Motor neuron (in vitro differentiated cells): ENCODE measurements around the gene PDXP. TPM values are rescaled to one million over a fixed set of nuclear protein-coding genes. Genes with fewer than 3 reads are reported as not detected.
"Not testable (repeated sequence)": the region's sequence is repeated elsewhere in the genome, so short reads cannot be mapped to it uniquely, and the experiment has no call there.

Experiments used
- ATAC-seq, 8 experiments: fragments of 200-7000 bp; cut with Tn5 transposase; replicated peaks in 6 of 8; 2 replicates each; pipeline ENCODE4 v1.8.0; 2021; ENCODE audit warnings: mild to moderate bottlenecking in 8 of 8, moderate library complexity in 8 of 8
- H3K27ac ChIP-seq, 2 donors: fragments of 250-450 bp; sonication (Bioruptor Pico); 2 replicates each; pipeline ENCODE4 v1.9.0; 2021; ENCODE audit warnings: antibody characterized with exemption in 2 of 2, mild to moderate bottlenecking in 2 of 2, moderate library complexity in 1 of 2
- H3K4me1 ChIP-seq, 2 donors: fragments of 250-450 bp; sonication (Bioruptor Pico); replicated peaks in 1 of 2; 2 replicates each; pipeline ENCODE4 v1.6.1; 2021; ENCODE audit warnings: antibody characterized with exemption in 2 of 2, mild to moderate bottlenecking in 2 of 2, moderate library complexity in 1 of 2
- H3K4me3 ChIP-seq, 5 donors: fragments of 250-450 bp; sonication (Bioruptor Pico); 2 replicates each; pipeline ENCODE4 v1.9.0; 2021; ENCODE audit warnings: antibody characterized with exemption in 5 of 5, mild to moderate bottlenecking in 5 of 5, moderate library complexity in 4 of 5
- WGBS, 10 experiments: fragments of 450-650 bp; shearing (Covaris generic); methylation state at CpG; one replicate each; pipeline ENCODE4 v1.0.0; 2022; 5-methylcytosine and 5-hydroxymethylcytosine counted together
- in situ Hi-C, 9 experiments: fragments of 400-800 bp; cut with MboI; loops; one replicate each; pipeline ENCODE4 v1.15.0; 2021; ENCODE audit warnings: low sequenced_read_pairs in 9 of 9, low pct_unique_long_range_greater_than_20kb in 2 of 9; ENCODE audit not compliant: unreplicated experiment in 9 of 9
- total RNA-seq, 8 experiments: library from RNA; unstranded; fragments of 300-600 nt; gene quantifications; 2 replicates each; pipeline versions ENCODE4 v1.2.3 to v1.2.4, GENCODE V29; 2022

PDXP gene
- total RNA-seq, 8 experiments from 2014 or later, result 11.3 to 62.8 (median 50.0) TPM

DNA sequence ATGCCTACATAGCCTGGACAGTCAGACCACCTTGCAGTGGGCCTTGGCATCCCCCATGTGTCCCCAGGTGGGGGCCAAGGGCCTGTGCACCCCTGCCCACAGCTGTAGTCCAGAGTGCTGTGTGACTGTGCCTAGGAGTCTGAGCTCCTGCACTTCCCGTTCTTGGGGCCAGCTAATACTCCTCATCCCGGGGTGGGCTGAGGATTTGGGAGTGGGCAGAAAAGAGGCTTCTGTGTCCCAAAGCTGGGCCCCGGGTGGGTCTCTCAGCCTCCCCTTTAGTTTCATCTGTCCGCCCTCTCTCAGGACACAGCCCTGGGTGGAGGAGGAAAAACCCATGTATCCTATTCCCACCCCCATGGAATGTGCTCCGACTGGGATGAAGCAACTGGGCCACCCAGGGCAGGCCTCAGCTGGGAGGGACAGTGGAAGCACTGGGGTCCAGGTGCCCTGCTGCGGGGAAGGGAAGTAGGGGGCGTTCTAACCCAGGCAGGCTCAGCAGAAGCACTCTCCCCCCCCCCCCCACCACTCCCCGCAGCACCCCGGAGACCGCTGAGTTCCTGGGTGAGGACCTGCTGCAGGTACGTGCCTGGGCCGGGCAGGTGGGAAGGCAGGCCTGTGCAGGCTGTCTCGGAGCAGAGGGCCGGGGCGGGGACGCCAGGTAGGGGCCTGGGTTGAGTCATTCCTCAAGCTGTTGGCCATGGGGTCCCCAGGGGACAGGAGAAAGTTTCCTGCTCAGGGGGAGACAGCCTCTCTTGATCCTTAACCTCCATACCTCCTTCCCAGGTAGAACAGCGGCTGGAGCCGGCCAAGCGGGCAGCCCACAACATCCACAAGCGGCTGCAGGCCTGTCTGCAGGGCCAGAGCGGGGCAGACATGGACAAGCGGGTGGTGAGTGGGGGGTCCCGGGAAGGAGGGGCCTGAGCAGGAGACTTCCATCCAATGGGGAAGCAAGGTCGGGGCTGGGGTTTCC is 17.6 kb upstream of the PDXP start:
- 83% methylated on average over 1 of the region's 24 CpGs; no CpG with 5 or more reads in 9 of the 10 experiments for WGBS, 10 experiments
- in situ Hi-C loops, result no loop called here
- ATAC-seq, result no peak
- peaks cover 11 to 34% of the 10 kb centered on the region in 2 donors for H3K4me1 ChIP-seq
- H3K4me3 ChIP-seq, result peak overlapping the region in 1 of 5 donors; percentile 31
- no peak overlapping the region for H3K27ac ChIP-seq

DNA sequence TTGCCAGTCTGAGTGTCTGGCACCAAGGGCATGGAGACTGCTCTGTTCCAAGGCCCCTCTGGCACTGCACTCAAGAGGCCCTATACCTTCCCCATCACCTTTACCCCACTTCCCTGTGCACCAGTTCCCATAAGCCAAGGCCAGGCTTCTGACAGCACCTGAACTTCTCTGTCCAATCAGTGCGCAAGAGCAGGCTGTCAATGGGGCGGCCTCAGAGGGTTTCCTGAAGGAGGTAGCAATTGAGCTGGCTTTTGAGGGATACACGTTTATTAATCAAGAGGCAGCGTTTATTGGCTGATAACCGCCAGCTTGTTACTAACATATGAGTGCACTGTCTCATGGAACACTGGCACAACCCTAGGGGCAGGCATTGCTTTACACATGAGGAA is 17.0 kb upstream of the PDXP start:
- no peak overlapping the region for H3K27ac ChIP-seq
- WGBS, 10 experiments, result 60 to 100% (median 94%) methylated on average over 1 to 5 of the region's 5 CpGs; no CpG with 5 or more reads in 3 of the 10 experiments
- in situ Hi-C loops, result no loop called here
- no peak for ATAC-seq
- peaks cover 11 to 30% of the 10 kb centered on the region in 2 donors for H3K4me1 ChIP-seq
- H3K4me3 ChIP-seq, result no peak overlapping the region

DNA sequence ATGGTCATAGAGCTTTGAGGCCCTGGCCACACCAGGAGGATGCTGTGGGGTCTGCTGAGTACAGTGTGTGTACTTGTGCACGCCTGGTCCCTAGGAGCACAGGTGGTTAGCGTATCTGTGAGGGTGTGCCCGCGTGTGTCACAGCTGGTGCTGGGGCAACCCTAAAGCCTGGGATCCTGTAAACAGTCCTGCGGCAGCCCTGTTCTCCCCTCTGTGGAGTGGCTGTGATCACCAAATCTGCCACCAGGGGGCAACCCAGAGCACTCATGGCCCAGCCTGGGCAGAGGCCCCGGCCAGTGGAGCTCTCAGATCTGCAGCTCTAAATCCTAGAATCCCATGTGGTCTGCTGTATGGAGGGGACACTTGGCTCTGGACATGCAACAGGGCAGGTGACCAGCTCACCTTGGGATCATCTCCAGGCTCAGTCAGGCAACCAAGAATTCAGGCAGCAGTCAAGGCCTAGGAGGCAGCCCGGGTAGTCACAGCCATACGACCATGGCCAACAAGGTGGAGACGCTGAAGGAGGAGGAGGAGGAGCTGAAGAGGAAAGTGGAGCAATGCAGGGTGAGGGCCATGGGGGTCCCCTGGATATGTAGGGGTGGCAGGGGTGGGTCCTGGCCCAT is 15.2 kb upstream of the PDXP start:
- 40 to 60% (median 44%) methylated on average over 1 to 4 of the region's 9 CpGs; no CpG with 5 or more reads in 6 of the 10 experiments for WGBS, 10 experiments
- peak; percentile 63 to 84 (median 78) for ATAC-seq
- Histone ChIP-seq H3K4me3 (no peak overlapping the region), H3K4me1 (peaks cover 11 to 20% of the 10 kb centered on the region in 2 donors), H3K27ac (no peak overlapping the region)
- in situ Hi-C loops, result no loop called here

DNA sequence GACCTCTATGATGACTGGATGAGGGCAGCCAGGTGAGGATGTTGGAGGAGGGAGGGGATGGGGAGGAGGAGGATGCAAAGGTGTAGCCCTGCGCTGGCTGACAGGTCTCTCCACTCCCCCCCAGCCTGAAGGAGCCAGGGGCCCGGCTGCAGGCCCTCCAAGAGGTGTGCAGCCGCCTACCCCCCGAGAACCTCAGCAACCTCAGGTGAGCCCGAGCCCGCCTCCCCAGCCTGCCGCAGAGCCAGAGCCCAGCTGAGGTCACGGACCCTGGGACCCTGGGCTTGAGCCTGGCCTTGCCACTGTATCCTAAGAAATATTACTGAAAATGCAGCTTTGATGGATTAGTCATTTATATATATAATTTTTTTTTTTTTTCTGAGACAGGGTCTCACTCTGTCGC is 11.2 kb upstream of the PDXP start:
- no peak for ATAC-seq
- no peak overlapping the region for H3K4me3 ChIP-seq
- in situ Hi-C loops, result no loop called here
- H3K4me1 ChIP-seq, result peaks cover 0 to 2% of the 10 kb centered on the region in 2 donors
- no peak overlapping the region for H3K27ac ChIP-seq
- WGBS, 10 experiments, result 83 to 100% (median 100%) methylated on average over 1 to 2 of the region's 9 CpGs; no CpG with 5 or more reads in 6 of the 10 experiments

DNA sequence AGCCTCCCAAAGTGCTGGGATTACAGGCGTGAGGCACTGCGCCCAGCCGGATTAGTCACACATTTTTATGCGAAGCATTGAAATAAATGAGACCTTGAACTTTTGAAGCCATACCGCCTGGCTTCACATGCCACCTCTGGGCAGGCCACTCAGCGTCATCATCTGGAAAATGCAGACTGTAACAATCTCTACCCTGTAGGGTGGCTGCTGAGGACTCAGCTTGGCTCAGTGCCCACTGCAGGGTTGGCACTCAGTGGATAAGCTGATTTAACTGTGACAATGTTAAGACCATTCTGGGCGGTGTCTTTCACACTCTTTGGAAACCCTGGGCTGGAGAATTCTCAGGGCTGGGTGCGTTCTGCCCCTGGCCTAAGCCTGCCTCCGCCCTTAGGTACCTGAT is 10.6 kb upstream of the PDXP start:
- peak in 3 of 8 experiments; percentile 60 to 72 (median 64) for ATAC-seq
- no peak overlapping the region for H3K4me3 ChIP-seq
- in situ Hi-C loops, result no loop called here
- no peak overlapping the region for H3K27ac ChIP-seq
- 47 to 100% (median 94%) methylated on average over 1 to 6 of the region's 9 CpGs; no CpG with 5 or more reads in 4 of the 10 experiments for WGBS, 10 experiments
- peaks cover 0 to 2% of the 10 kb centered on the region in 2 donors for H3K4me1 ChIP-seq

DNA sequence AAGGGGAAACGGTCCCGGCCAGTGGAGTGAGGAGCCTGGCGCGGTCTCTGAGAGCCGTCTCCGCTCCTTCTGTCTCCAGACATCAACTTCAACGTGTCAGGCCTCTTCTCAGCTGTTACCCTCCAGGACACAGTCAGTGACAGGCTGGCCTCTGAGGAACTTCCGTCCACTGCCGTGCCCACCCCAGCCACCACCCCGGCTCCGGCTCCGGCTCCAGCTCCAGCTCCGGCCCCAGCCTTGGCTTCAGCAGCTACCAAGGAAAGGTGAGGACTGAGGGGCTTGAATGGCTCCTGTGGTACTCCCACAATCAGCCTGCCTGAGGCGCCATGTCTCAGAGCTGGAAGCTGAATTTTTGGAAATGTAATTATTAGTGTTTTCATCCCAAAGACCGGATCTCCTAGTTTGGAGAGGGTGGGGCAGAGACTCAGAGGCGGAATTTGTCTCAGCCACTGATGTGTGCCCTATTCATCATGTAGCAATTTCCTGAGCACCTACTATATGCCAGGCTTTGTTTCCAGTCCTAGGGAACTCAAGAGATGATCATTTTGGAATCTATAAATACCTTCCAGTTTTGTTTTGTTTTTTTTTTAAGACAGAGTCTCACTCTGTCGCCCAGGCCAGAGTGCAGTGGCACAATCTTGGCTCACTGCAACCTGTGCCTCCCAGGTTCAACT is 7.9 kb upstream of the PDXP start:
- Histone ChIP-seq H3K4me1 (no peaks in the 10 kb centered on the region), H3K4me3 (no peak overlapping the region), H3K27ac (no peak overlapping the region)
- ATAC-seq, result no peak
- in situ Hi-C loops, result no loop called here
- whole genome bisulfite sequencing, 10 experiments, result 80 to 100% (median 100%) methylated on average over 1 to 5 of the region's 17 CpGs

DNA sequence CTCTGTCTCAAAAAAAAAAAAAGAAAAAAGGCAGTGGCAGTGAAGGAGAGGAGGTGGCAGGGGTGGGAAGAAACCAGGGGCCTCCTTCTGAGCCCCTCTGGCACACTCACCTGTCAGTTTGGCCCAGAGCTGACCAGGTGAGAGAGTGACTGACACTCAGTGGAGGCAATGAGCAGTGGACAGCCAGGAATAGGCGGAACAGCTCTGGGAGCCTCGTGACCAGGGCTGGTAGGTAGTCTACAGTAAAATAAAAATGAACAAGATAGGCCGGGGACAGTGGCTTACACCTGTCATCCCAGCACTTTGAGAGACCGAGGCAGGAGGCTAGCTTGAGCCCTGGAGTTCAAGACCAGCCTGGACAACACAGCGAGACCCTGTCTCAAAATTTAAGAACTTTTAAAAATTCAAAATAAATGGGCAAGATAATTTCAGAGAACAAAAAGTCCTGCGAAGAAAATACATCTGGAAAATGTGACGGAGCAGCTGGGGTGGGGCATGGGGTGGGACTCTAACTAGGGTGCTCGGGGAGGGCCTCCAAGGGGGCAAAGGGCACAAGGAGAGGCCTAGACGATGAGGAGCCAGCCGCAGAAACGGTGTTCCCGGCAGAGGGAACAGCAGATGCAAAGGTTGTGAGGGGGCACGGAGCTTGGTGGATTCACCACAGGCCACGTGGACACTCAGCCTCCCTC is 3.8 kb upstream of the PDXP start:
- H3K4me1 ChIP-seq, result peaks cover 5 to 7% of the 10 kb centered on the region in 2 donors
- ATAC-seq, result no peak
- H3K27ac ChIP-seq, result no peak overlapping the region
- in situ Hi-C loops, result no loop called here
- no peak overlapping the region for H3K4me3 ChIP-seq
- WGBS, 10 experiments, result 78 to 100% (median 90%) methylated on average over 2 to 6 of the region's 14 CpGs; no CpG with 5 or more reads in 4 of the 10 experiments

DNA sequence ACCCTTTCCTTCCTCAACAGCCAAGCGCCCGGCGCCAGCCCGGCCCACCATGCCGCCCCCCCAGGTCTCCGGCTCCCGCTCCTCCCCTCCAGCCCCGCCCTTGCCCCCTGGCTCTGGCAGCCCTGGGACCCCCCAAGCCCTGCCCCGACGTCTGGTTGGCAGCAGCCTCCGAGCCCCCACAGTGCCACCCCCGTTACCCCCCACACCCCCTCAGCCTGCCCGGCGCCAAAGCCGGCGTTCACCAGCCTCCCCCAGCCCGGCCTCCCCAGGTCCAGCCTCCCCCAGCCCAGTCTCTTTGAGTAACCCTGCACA is 3.3 kb upstream of the PDXP start:
- WGBS, 10 experiments, result no CpG with 5 or more reads among the region's 17 CpGs
- no peak for ATAC-seq
- Histone ChIP-seq H3K4me1 (peaks cover 10 to 12% of the 10 kb centered on the region in 2 donors), H3K4me3 (no peak overlapping the region), H3K27ac (no peak overlapping the region)
- in situ Hi-C loops, result no loop called here

DNA sequence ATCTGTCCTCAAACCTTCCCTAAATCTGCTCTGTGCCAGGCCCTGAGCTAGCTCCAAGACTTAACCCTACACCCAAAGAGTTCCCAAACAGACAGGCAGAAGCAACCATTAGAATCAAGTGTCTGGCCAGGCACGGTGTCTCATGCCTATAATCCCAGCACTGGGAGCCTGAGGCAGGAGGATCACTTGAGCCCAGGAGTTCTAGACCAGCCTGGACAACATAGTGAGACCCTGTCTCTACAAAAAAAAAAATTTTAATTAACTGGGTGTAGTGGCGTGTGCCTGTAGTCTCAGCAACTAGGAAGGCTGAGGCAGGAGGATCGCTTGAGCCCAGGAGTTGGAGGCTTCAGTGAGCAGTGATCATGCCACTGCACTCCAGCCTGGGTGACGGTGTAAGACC is 1.9 kb upstream of the PDXP start:
- ATAC-seq, in situ Hi-C loops, H3K4me3 ChIP-seq, H3K27ac ChIP-seq: not testable (repeated sequence)
- peaks cover 21 to 25% of the 10 kb centered on the region in 2 donors for H3K4me1 ChIP-seq
- WGBS, 10 experiments, result 40 to 100% (median 100%) methylated on average over 1 to 3 of the region's 4 CpGs; no CpG with 5 or more reads in 2 of the 10 experiments

DNA sequence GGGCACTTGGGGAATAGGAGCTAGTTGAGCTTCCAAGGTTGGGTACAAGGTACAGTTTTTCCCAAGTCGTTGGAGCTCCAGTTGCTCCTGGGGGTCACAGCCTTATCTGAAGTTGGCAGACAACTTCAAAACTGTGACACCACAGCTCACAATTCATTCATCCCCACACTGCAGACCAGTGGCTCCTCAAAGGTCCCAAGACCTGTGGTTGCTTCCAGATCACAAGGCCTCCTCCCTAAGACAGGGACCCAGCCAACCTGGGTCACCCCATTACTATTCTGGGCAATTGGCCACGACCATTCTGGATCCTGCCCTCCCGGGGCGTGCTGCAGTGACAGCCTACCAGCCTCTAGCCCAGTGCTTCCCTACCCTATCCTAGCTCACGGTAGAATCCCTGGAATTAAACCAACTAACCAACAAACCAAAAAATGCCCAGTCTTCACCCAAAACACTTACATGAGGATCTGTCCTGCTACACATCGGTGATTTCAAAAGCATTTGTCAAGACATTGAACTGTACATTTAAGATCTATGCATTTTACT is 862 bp upstream of the PDXP start:
- peak in 3 of 8 experiments; percentile 2 to 7 (median 6) for ATAC-seq
- in situ Hi-C loops, result no loop called here

DNA sequence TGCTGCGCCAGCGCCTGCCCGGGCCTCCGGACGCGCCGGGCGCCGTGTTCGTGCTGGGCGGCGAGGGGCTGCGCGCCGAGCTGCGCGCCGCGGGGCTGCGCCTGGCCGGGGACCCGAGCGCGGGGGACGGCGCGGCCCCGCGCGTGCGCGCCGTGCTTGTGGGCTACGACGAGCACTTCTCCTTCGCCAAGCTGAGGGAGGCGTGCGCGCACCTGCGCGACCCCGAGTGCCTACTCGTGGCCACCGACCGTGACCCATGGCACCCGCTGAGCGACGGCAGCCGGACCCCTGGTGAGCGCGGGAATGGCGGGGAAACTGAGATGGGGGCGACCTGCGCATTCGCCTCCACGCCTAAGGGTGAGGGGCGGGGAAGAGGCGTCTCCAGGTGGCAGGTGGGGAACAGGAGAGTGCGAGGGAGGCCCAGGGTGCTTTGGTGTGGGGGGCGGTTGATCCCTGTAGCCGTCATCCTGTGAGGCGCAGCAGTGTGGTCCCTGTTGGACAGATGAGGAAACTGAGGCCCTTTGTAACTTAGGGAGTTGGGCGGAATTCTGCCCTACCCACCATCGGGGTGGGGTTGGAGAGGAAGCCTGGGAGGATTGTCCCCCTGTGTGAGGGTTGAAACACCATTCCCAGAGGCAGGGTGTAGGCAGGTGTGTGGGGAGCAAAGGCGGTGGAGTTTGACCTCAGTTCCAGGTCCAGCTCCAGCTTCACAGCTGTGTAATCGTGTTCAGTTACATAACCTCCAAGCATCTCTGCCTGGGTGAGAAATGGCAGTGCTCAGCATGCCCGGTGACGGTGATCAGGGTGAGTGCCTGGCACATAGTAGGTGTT is 758 bp downstream of the PDXP start:
- 0 to 54% (median 21%) methylated on average over 1 to 19 of the region's 68 CpGs; no CpG with 5 or more reads in 2 of the 10 experiments for WGBS, 10 experiments
- Histone ChIP-seq H3K4me1 (peaks cover 25 to 29% of the 10 kb centered on the region in 2 donors), H3K27ac (peak overlapping the region; percentile 64 to 72), H3K4me3 (peak overlapping the region; percentile 56 to 78 (median 69))
- no peak for ATAC-seq
- in situ Hi-C loops, result no loop called here

More for the DNA sequence above, 862 bp upstream of the PDXP start:
- 0 to 18% (median 0%) methylated on average over 1 to 6 of the region's 6 CpGs; no CpG with 5 or more reads in 2 of the 10 experiments for WGBS, 10 experiments
- Histone ChIP-seq H3K27ac (peak overlapping the region; percentile 49 to 63), H3K4me3 (peak overlapping the region; percentile 45 to 78 (median 69)), H3K4me1 (peaks cover 25 to 29% of the 10 kb centered on the region in 2 donors)
